Mesenchymal stem cell (in vitro differentiated cells and primary cell): ENCODE data around the gene OPRL1.
"Not testable (repeated sequence)": the region's sequence is repeated elsewhere in the genome, so short reads cannot be mapped to it uniquely, and the experiment has no call there.

Experiments
- DNase-seq: peaks from one replicate; pipeline ENCODE4 v3.0.0-alpha.2; 2013
- H2AFZ ChIP-seq: one replicate; pipeline ENCODE4 v1.6.1; 2013; ENCODE audit warnings: low read depth, mild to moderate bottlenecking, control low read depth, inconsistent platforms, low read length, moderate library complexity
- H2AK5ac ChIP-seq: 2 replicates; pipeline ENCODE4 v1.6.1; 2013; ENCODE audit warnings: low read length, moderate library complexity, mild to moderate bottlenecking, inconsistent platforms; ENCODE audit not compliant: severe bottlenecking
- H2BK120ac ChIP-seq: one replicate; pipeline ENCODE4 v1.6.1; 2013; ENCODE audit warnings: low read depth, mild to moderate bottlenecking, inconsistent platforms, low read length, moderate library complexity
- H2BK12ac ChIP-seq, 2 experiments: one replicate each; pipeline ENCODE4 v1.6.1; 2013; ENCODE audit warnings: inconsistent platforms in 2 of 2, low read length in 2 of 2, mild to moderate bottlenecking in 2 of 2, moderate library complexity in 2 of 2, control low read depth in 1 of 2
- H2BK15ac ChIP-seq: one replicate; pipeline ENCODE4 v1.6.1; 2013; ENCODE audit warnings: mild to moderate bottlenecking, low read depth, inconsistent platforms; ENCODE audit not compliant: poor library complexity, severe bottlenecking
- H2BK5ac ChIP-seq: 2 replicates; pipeline ENCODE4 v1.6.1; 2013; ENCODE audit warnings: low read depth, mild to moderate bottlenecking, low read length, control low read depth, inconsistent platforms; ENCODE audit not compliant: poor library complexity, severe bottlenecking
- H3K14ac ChIP-seq, 2 experiments: one replicate each; pipeline ENCODE4 v1.6.1; 2013; ENCODE audit warnings: inconsistent platforms in 2 of 2, low read length in 2 of 2, control low read depth in 1 of 2, mild to moderate bottlenecking in 1 of 2, moderate library complexity in 1 of 2
- H3K18ac ChIP-seq, 2 experiments: one replicate each; pipeline ENCODE4 v1.6.1; 2013; ENCODE audit warnings: inconsistent platforms in 2 of 2, low read length in 2 of 2, control low read depth in 1 of 2, low read depth in 1 of 2, mild to moderate bottlenecking in 1 of 2
- H3K23ac ChIP-seq, 2 experiments: one replicate each; pipeline ENCODE4 v1.6.1; 2013; ENCODE audit warnings: inconsistent platforms in 2 of 2, low read length in 2 of 2, mild to moderate bottlenecking in 2 of 2, moderate library complexity in 2 of 2, control low read depth in 1 of 2
- H3K27ac ChIP-seq: 2 replicates; pipeline ENCODE4 v1.5.1; 2013; ENCODE audit warnings: mild to moderate bottlenecking, moderate library complexity, low read length, control low read depth, inconsistent platforms; ENCODE audit not compliant: poor library complexity, severe bottlenecking
- H3K27me3 ChIP-seq, 2 experiments: 2 replicates each; pipeline versions ENCODE4 v1.6.1 to v1.7.0; 2013; ENCODE audit warnings: low read length in 2 of 2, mild to moderate bottlenecking in 2 of 2, moderate library complexity in 2 of 2, control low read depth in 1 of 2, inconsistent platforms in 1 of 2; ENCODE audit not compliant: control insufficient read depth in 1 of 2, insufficient read depth in 1 of 2
- H3K36me3 ChIP-seq, 2 experiments: 2 replicates each; pipeline versions ENCODE4 v1.6.1 to v1.7.0; 2013; ENCODE audit warnings: low read length in 2 of 2, control low read depth in 1 of 2, inconsistent platforms in 1 of 2, low read depth in 1 of 2, mild to moderate bottlenecking in 1 of 2; ENCODE audit not compliant: insufficient read depth in 2 of 2, control insufficient read depth in 1 of 2
- H3K4ac ChIP-seq, 2 experiments: one replicate each; pipeline ENCODE4 v1.6.1; 2013; ENCODE audit warnings: inconsistent platforms in 2 of 2, low read length in 2 of 2, mild to moderate bottlenecking in 2 of 2, moderate library complexity in 2 of 2, control low read depth in 1 of 2, low read depth in 1 of 2
- H3K4me1 ChIP-seq: 2 replicates; pipeline ENCODE4 v1.6.1; 2013; ENCODE audit warnings: low read depth, low read length, control low read depth; ENCODE audit not compliant: control insufficient read depth, insufficient read depth
- H3K4me2 ChIP-seq: 2 replicates; pipeline ENCODE4 v1.6.1; 2013; ENCODE audit warnings: low read length, mild to moderate bottlenecking, inconsistent platforms; ENCODE audit not compliant: poor library complexity, severe bottlenecking
- H3K4me3 ChIP-seq, 2 experiments: 2 replicates each; pipeline versions ENCODE4 v1.5.1 to v1.7.0; 2013; ENCODE audit warnings: low read length in 2 of 2, mild to moderate bottlenecking in 2 of 2, control low read depth in 1 of 2, low read depth in 1 of 2; ENCODE audit not compliant: insufficient read depth in 1 of 2
- H3K79me1 ChIP-seq: replicated peaks from 2 replicates; pipeline ENCODE4 v1.6.1; 2013; ENCODE audit warnings: mild to moderate bottlenecking, control low read depth, low read length, inconsistent platforms; ENCODE audit not compliant: poor library complexity, severe bottlenecking
- H3K9ac ChIP-seq: 2 replicates; pipeline ENCODE4 v1.7.0; 2013; ENCODE audit warnings: mild to moderate bottlenecking, low read length, moderate library complexity
- H3K9me3 ChIP-seq: 2 replicates; pipeline ENCODE4 v1.7.0; 2013; ENCODE audit warnings: mild to moderate bottlenecking, low read length; ENCODE audit not compliant: control insufficient read depth
- H4K8ac ChIP-seq: one replicate; pipeline ENCODE4 v1.6.1; 2013; ENCODE audit warnings: inconsistent platforms, mild to moderate bottlenecking, low read length, moderate library complexity
- H4K91ac ChIP-seq: one replicate; pipeline ENCODE4 v1.6.1; 2013; ENCODE audit warnings: mild to moderate bottlenecking, low read length, inconsistent platforms
- WGBS: methylation state at CpG from one replicate; pipeline ENCODE4 v1.1.7; 2013; ENCODE audit warnings: mixed read lengths; 5-methylcytosine and 5-hydroxymethylcytosine counted together

OPRL1 gene

GRCh38 chr20:64133951-64134407, 54.1 kb downstream of the OPRL1 start:
- Histone ChIP-seq H2BK12ac (no peak overlapping the region), H3K27ac (no peak overlapping the region), H3K23ac (no peak overlapping the region), H3K27me3 (peaks cover 9 to 37% of the 10 kb centered on the region in 2 experiments), H3K9me3 (no peaks in the 10 kb centered on the region), H3K4ac (no peak overlapping the region), H3K18ac (no peak overlapping the region), H2BK15ac (no peak overlapping the region), H2AK5ac (no peak overlapping the region), H2BK5ac (no peak overlapping the region), H2BK120ac (no peak overlapping the region), H3K14ac (no peak overlapping the region), H2AFZ (no peak overlapping the region), H4K91ac (no peak overlapping the region), H3K9ac (no peak overlapping the region), H4K8ac (no peak overlapping the region), H3K79me1 (no peaks in the 10 kb centered on the region), H3K4me3 (no peak overlapping the region), H3K4me1 (no peaks in the 10 kb centered on the region), H3K36me3 (no peaks in the 10 kb centered on the region), H3K4me2 (no peak overlapping the region)
- no peak for DNase-seq
- WGBS = 37% methylated on average over 4 of the region's 8 CpGs

DNA sequence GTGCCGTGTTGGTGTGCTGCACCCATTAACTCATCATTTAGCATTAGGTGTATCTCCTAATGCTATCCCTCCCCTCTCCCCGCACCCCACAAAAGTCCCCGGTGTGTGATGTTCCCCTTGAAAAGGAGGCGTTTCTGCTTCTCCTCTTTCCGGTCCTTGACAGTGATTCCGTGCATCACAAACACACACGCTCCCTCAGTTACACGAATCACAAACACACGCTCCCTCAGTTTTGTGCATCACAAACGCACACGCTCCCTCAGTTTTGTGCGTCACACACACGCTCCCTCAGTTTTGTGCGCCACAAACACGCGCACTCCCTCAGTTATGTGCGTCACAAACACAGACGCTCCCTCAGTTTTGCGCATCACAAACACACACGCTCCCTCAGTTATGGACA, 54.9 kb downstream of the OPRL1 start:
- H3K18ac ChIP-seq, H3K36me3 ChIP-seq, H2AK5ac ChIP-seq, H3K4ac ChIP-seq, H4K8ac ChIP-seq, H4K91ac ChIP-seq, H2BK120ac ChIP-seq, H3K4me2 ChIP-seq, DNase-seq, H3K27ac ChIP-seq, H3K79me1 ChIP-seq, H3K23ac ChIP-seq, H3K4me3 ChIP-seq, H2BK12ac ChIP-seq, H3K9ac ChIP-seq, H3K9me3 ChIP-seq, H2AFZ ChIP-seq, H2BK5ac ChIP-seq, H3K4me1 ChIP-seq, H2BK15ac ChIP-seq: not testable (repeated sequence)
- Histone ChIP-seq H3K27me3 (peaks cover 5 to 34% of the 10 kb centered on the region in 2 experiments), H3K14ac (peak overlapping the region in 1 of 2 experiments; percentile 75)
- WGBS = 85% methylated on average over 19 of the region's 20 CpGs

DNA sequence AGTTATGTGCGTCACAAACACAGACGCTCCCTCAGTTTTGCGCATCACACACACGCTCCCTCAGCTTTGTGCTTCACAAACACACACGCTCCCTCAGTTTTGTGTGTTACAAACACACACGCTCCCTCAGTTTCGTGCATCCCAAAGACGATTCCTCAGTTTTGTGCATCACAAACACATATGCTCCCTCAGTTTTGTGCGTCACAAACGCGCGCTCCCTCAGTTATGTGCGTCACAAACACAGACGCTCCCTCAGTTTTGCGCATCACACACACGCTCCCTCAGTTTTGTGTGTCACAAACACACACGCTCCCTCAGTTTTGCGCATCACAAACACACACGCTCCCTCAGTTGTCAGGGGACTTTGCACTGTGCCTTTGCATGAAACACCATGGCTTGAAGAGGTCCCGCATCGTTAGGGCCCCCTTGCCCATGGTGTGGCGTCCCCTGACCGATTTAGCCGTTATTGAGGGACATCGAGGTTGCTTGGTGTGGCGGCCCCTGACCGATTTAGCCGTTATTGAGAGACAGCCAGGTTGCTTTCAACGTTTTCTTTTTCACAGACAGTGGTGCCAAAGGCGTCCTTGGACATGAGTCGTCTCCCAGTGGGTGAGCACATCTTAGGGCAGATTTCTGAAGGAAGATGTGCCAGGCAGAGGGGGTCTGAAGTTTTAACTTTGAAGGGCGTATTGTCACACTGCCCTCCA, 56.3 kb downstream of the OPRL1 start:
- no peak overlapping the region for H2AK5ac ChIP-seq
- WGBS = 80% methylated on average over 32 of the region's 32 CpGs

GRCh38 chr20:64137598-64138031, 57.7 kb downstream of the OPRL1 start:
- peaks cover 19 to 40% of the 10 kb centered on the region in 2 experiments for H3K27me3 ChIP-seq
- no peak overlapping the region for H3K4me2 ChIP-seq
- 71% methylated on average over 6 of the region's 6 CpGs for WGBS
- no peak overlapping the region for H3K9ac ChIP-seq
- no peak overlapping the region for H3K23ac ChIP-seq
- no peaks in the 10 kb centered on the region for H3K9me3 ChIP-seq
- no peak overlapping the region for H3K27ac ChIP-seq
- H2AK5ac ChIP-seq = no peak overlapping the region
- no peak overlapping the region for H4K8ac ChIP-seq
- no peak overlapping the region for H2BK120ac ChIP-seq
- no peak for DNase-seq
- no peaks in the 10 kb centered on the region for H3K36me3 ChIP-seq
- no peak overlapping the region for H3K4me3 ChIP-seq
- H3K79me1 ChIP-seq = no peaks in the 10 kb centered on the region
- no peak overlapping the region for H3K14ac ChIP-seq
- no peak overlapping the region for H2BK12ac ChIP-seq
- H2AFZ ChIP-seq = no peak overlapping the region
- no peak overlapping the region for H2BK15ac ChIP-seq
- no peak overlapping the region for H4K91ac ChIP-seq
- H3K4me1 ChIP-seq = peaks cover 1% of the 10 kb centered on the region
- H3K18ac ChIP-seq = no peak overlapping the region
- no peak overlapping the region for H2BK5ac ChIP-seq
- no peak overlapping the region for H3K4ac ChIP-seq

More for the DNA sequence above, 56.3 kb downstream of the OPRL1 start:
- H2BK12ac ChIP-seq = no peak overlapping the region
- no peak overlapping the region for H3K18ac ChIP-seq
- H3K36me3 ChIP-seq = no peaks in the 10 kb centered on the region
- peaks cover 1% of the 10 kb centered on the region for H3K4me1 ChIP-seq
- H3K14ac ChIP-seq = no peak overlapping the region
- DNase-seq = no peak
- no peak overlapping the region for H3K4me2 ChIP-seq
- no peak overlapping the region for H2AFZ ChIP-seq
- peaks cover 14 to 36% of the 10 kb centered on the region in 2 experiments for H3K27me3 ChIP-seq
- no peak overlapping the region for H3K23ac ChIP-seq
- no peak overlapping the region for H2BK5ac ChIP-seq
- no peaks in the 10 kb centered on the region for H3K79me1 ChIP-seq
- no peak overlapping the region for H3K9ac ChIP-seq
- no peak overlapping the region for H4K91ac ChIP-seq
- H3K27ac ChIP-seq = no peak overlapping the region
- no peak overlapping the region for H3K4me3 ChIP-seq
- H3K9me3 ChIP-seq = no peaks in the 10 kb centered on the region
- H3K4ac ChIP-seq = no peak overlapping the region
- H2BK120ac ChIP-seq = no peak overlapping the region
- no peak overlapping the region for H2BK15ac ChIP-seq
- H4K8ac ChIP-seq = no peak overlapping the region
